Measurements from ENCODE around the gene CPT1C. TPM values are rescaled to one million over a fixed set of nuclear protein-coding genes. Genes with fewer than 3 reads are reported as not detected.

CPT1C gene
- total RNA-seq, 2 donors from 2014 or later = 0.31 to 1.0 TPM

GRCh38 chr19:49681830-49682229 lies 9.1 kb upstream of the CPT1C start:
- Mint-ChIP-seq H3K4me3 (no peak overlapping the region), H3K4me1 (peaks cover 27% of the 10 kb centered on the region), H3K27ac (peak overlapping the region; percentile 3), H3K36me3 (ENCODE audit: low read depth) (peaks cover 10% of the 10 kb centered on the region), H3K27me3 (no peaks in the 10 kb centered on the region)
- ATAC-seq (no peak), DNase-seq (no peak)
- no peaks in the 10 kb centered on the region for H3K9me3 ChIP-seq (ENCODE audit: control insufficient read depth, low read length, poor library complexity, severe bottlenecking)

- Mint-ChIP-seq H3K36me3 (ENCODE audit: low read depth) (peaks cover 8% of the 10 kb centered on the region), H3K4me3 (no peak overlapping the region), H3K4me1 (peaks cover 26% of the 10 kb centered on the region), H3K27ac (peak overlapping the region; percentile 3), H3K27me3 (no peaks in the 10 kb centered on the region)
- ATAC-seq = no peak
- H3K9me3 ChIP-seq (ENCODE audit: control insufficient read depth, low read length, poor library complexity, severe bottlenecking) = no peaks in the 10 kb centered on the region
- DNase-seq = no peak
Measured at GRCh38 chr19:49682274-49682673, 8.6 kb upstream of the CPT1C start.

GRCh38 chr19:49683814-49684250 lies 7.1 kb upstream of the CPT1C start:
- peak overlapping the region; percentile 80 for H3K27ac Mint-ChIP-seq
- peaks cover 8% of the 10 kb centered on the region for H3K36me3 Mint-ChIP-seq (ENCODE audit: low read depth)
- H3K4me1 Mint-ChIP-seq = peaks cover 23% of the 10 kb centered on the region

GRCh38 chr19:49684251-49684982 lies 6.5 kb upstream of the CPT1C start:
- Mint-ChIP-seq H3K27me3 (no peaks in the 10 kb centered on the region), H3K36me3 (ENCODE audit: low read depth) (peaks cover 8% of the 10 kb centered on the region), H3K27ac (peak overlapping the region; percentile 80), H3K4me3 (peak overlapping the region; percentile 21), H3K4me1 (peaks cover 26% of the 10 kb centered on the region)
- H3K9me3 ChIP-seq (ENCODE audit: control insufficient read depth, low read length, poor library complexity, severe bottlenecking) = no peaks in the 10 kb centered on the region
- DNase-seq (no peak), ATAC-seq (no peak)

More at GRCh38 chr19:49683814-49684250, 7.1 kb upstream of the CPT1C start:
- H3K9me3 ChIP-seq (ENCODE audit: control insufficient read depth, low read length, poor library complexity, severe bottlenecking) = no peaks in the 10 kb centered on the region
- DNase-seq (no peak), ATAC-seq (no peak)
- Mint-ChIP-seq H3K4me3 (no peak overlapping the region), H3K27me3 (no peaks in the 10 kb centered on the region)

- H3K27me3 Mint-ChIP-seq = peaks cover 2% of the 10 kb centered on the region
- no peak overlapping the region for H3K4me3 Mint-ChIP-seq
- H3K9me3 ChIP-seq (ENCODE audit: control insufficient read depth, low read length, poor library complexity, severe bottlenecking) = no peaks in the 10 kb centered on the region
- peak overlapping the region; percentile 80 for H3K27ac Mint-ChIP-seq
- peaks cover 8% of the 10 kb centered on the region for H3K36me3 Mint-ChIP-seq (ENCODE audit: low read depth)
- peaks cover 26% of the 10 kb centered on the region for H3K4me1 Mint-ChIP-seq
- DNase-seq (no peak), ATAC-seq (no peak)
Measured at GRCh38 chr19:49684983-49685553, 5.8 kb upstream of the CPT1C start.

- Mint-ChIP-seq H3K4me3 (no peak overlapping the region), H3K27me3 (peaks cover 10% of the 10 kb centered on the region), H3K4me1 (peaks cover 30% of the 10 kb centered on the region), H3K36me3 (ENCODE audit: low read depth) (peaks cover 12% of the 10 kb centered on the region), H3K27ac (no peak overlapping the region)
- ATAC-seq (no peak), DNase-seq (no peak)
- no peaks in the 10 kb centered on the region for H3K9me3 ChIP-seq (ENCODE audit: control insufficient read depth, low read length, poor library complexity, severe bottlenecking)
Measured at GRCh38 chr19:49685845-49686332, 5.0 kb upstream of the CPT1C start.

- no peak for ATAC-seq
- Mint-ChIP-seq H3K27ac (no peak overlapping the region), H3K27me3 (peaks cover 13% of the 10 kb centered on the region), H3K4me1 (peaks cover 32% of the 10 kb centered on the region), H3K4me3 (no peak overlapping the region), H3K36me3 (ENCODE audit: low read depth) (peaks cover 12% of the 10 kb centered on the region)
- no peaks in the 10 kb centered on the region for H3K9me3 ChIP-seq (ENCODE audit: control insufficient read depth, low read length, poor library complexity, severe bottlenecking)
- DNase-seq = no peak
Measured at GRCh38 chr19:49686503-49687088, 4.3 kb upstream of the CPT1C start.

- Mint-ChIP-seq H3K4me1 (peaks cover 32% of the 10 kb centered on the region), H3K4me3 (no peak overlapping the region), H3K27me3 (peaks cover 13% of the 10 kb centered on the region), H3K27ac (no peak overlapping the region), H3K36me3 (ENCODE audit: low read depth) (peaks cover 12% of the 10 kb centered on the region)
- DNase-seq (no peak), ATAC-seq (no peak)
- no peaks in the 10 kb centered on the region for H3K9me3 ChIP-seq (ENCODE audit: control insufficient read depth, low read length, poor library complexity, severe bottlenecking)
Measured at GRCh38 chr19:49687150-49687549, 3.8 kb upstream of the CPT1C start.

- DNase-seq (no peak), ATAC-seq (no peak)
- H3K27ac Mint-ChIP-seq = no peak overlapping the region
- peaks cover 32% of the 10 kb centered on the region for H3K4me1 Mint-ChIP-seq
- H3K36me3 Mint-ChIP-seq (ENCODE audit: low read depth) = peaks cover 12% of the 10 kb centered on the region
- H3K9me3 ChIP-seq (ENCODE audit: control insufficient read depth, low read length, poor library complexity, severe bottlenecking) = no peaks in the 10 kb centered on the region
- no peak overlapping the region for H3K4me3 Mint-ChIP-seq
- peaks cover 13% of the 10 kb centered on the region for H3K27me3 Mint-ChIP-seq
Measured at GRCh38 chr19:49687566-49688316, 3.2 kb upstream of the CPT1C start.

- no peaks in the 10 kb centered on the region for H3K9me3 ChIP-seq (ENCODE audit: control insufficient read depth, low read length, poor library complexity, severe bottlenecking)
- no peak for DNase-seq
- H3K27ac Mint-ChIP-seq = peak overlapping the region; percentile 93
- peaks cover 13% of the 10 kb centered on the region for H3K27me3 Mint-ChIP-seq
- no peak overlapping the region for H3K4me3 Mint-ChIP-seq
- no peak for ATAC-seq
- peaks cover 12% of the 10 kb centered on the region for H3K36me3 Mint-ChIP-seq (ENCODE audit: low read depth)
- peaks cover 32% of the 10 kb centered on the region for H3K4me1 Mint-ChIP-seq
Measured at GRCh38 chr19:49688531-49689132, 2.3 kb upstream of the CPT1C start.

- Mint-ChIP-seq H3K4me3 (peak within 1 kb of the TSS; percentile 96), H3K27ac (peak within 1 kb of the TSS; percentile 93), H3K36me3 (ENCODE audit: low read depth) (peaks cover 8% of the 10 kb centered on the region), H3K4me1 (peaks cover 32% of the 10 kb centered on the region), H3K27me3 (peaks cover 13% of the 10 kb centered on the region)
- ATAC-seq = peak; percentile 62
- DNase-seq = peak in 1 of 3 donors; percentile 44
- H3K9me3 ChIP-seq (ENCODE audit: control insufficient read depth, low read length, poor library complexity, severe bottlenecking) = no peaks in the 10 kb centered on the region
Measured at GRCh38 chr19:49689133-49690078, 1.5 kb upstream of the CPT1C start, which contains the start of gene ADM5. TSS of gene ADM5 (plus strand) at chr19:49689594. CDS start at chr19:49689838, 244 bp downstream.

All from T-helper 17 cell (primary cell).